Measurements from ENCODE around the gene BCL2L13.

GRCh38 chr22:17774926-17775685 is 136.5 kb downstream of the BCL2L13 start:
- TF ChIP-seq POLR2AphosphoS5 (IDR thresholded peaks at IDR 0.05; ENCODE audit: low read depth, low read length), result no peak
- no peak for TF ChIP-seq POLR2A (IDR thresholded peaks at IDR 0.05; ENCODE audit: low read depth, low read length)

All from GM12892 (cell line).